OCI-LY1 (cell line): Measurements from ENCODE around the gene AGFG1.

Experiments
- CTCF ChIP-seq: fragments of 200-600 bp; sonication (generic), shearing (Covaris generic); IDR thresholded peaks from 2 replicates; pipeline ENCODE4 v1.5.1; 2017; ENCODE audit warnings: mild to moderate bottlenecking, antibody characterized with exemption, low read length, moderate library complexity, mixed read lengths
- EZH2 ChIP-seq: fragments of 200-600 bp; sonication (generic), shearing (Covaris generic); IDR thresholded peaks from 2 replicates; pipeline ENCODE4 v1.8.0; 2017; ENCODE audit warnings: borderline replicate concordance, mixed run types, mild to moderate bottlenecking, antibody characterized with exemption, low read length, moderate library complexity, mixed read lengths

DNA sequence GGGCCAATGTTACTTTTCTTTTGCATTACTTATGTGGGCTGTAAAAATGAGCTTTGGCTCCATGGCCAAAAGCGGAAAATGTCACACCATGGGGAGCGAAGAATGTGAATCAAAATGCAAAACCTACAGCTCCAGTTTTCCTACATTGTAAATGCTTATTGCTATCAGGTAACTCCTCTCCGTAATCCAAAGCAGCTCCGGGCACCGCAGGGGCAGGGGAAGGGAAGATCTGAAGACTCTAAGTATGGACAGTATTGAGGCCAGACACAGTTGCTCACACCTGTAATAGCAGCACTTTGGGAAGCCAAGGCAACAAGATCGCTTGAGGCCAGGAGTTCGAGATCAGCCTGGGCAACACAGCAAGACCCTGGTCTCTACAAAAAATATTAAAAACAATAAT, 7.1 kb upstream of the AGFG1 start:
- TF ChIP-seq CTCF (no peak), EZH2 (no peak)
